Ramos (cell line): ENCODE data around the gene FOXRED2.
"Not testable (repeated sequence)": the region's sequence is repeated elsewhere in the genome, so short reads cannot be mapped to it uniquely, and the experiment has no call there.

Source experiments
- in situ Hi-C: fragments of 300-500 bp; cut with MboI; formaldehyde crosslinking; loops from one replicate; pipeline ENCODE4 v1.14.3; 2022; ENCODE audit warnings: low sequenced_read_pairs; ENCODE audit not compliant: unreplicated experiment

FOXRED2 gene

GRCh38 chr22:36506637-36507517 lies at the start of gene FOXRED2:
Gene FOXRED2, minus strand, starts transcription at chr22:36507040. Its CDS starts 618 bp downstream, at chr22:36506422.
- in situ Hi-C loops, result no loop called here

GRCh38 chr22:36554098-36554497 lies 47.3 kb upstream of the FOXRED2 start:
- in situ Hi-C loops, result no loop called here

GRCh38 chr22:36552289-36552688 lies 45.4 kb upstream of the FOXRED2 start:
- in situ Hi-C loops, result no loop called here

- in situ Hi-C loops, result no loop called here
Observed at GRCh38 chr22:36550701-36551495, 44.1 kb upstream of the FOXRED2 start.

DNA sequence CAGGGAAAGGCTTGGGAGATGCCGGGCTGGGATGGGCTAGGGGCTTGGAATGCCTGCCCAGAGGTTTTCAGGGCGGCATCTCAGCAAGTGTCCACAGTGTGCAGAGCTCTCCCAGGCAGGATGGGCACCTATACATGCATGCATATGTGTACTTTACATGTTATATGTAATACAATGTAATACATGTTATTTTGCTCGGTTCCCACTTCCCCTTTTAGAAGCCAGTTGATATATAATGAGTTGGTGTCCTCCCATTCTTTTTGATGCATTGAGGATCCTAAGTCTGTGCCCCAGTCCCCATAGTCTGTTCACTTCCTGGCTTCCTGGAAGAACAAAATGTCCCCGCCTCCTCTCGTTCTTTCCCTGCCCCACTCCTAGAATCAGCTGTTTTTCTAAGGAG lies 42.2 kb upstream of the FOXRED2 start:
- in situ Hi-C loops, result no loop called here

DNA sequence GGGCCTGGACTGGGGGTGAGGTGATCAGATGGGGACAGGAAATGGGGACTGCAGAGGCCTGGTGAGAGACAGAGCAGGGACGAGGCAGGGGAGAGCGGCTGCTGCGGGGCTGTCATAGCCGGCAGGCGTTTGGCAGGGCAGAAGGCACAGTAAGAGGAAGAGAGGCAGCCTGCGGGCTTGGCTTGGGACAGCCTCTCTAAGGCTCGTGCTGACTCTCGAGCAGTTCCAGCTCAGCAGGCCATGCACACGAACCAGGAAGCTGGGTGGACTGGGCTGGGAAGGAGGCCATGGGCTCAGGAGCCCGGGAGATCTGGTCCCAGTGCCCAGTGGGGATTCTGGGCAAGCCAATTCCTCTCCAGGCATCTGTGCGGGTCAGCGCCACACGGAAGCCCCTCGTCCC lies 41.8 kb upstream of the FOXRED2 start:
- in situ Hi-C loops, result no loop called here

DNA sequence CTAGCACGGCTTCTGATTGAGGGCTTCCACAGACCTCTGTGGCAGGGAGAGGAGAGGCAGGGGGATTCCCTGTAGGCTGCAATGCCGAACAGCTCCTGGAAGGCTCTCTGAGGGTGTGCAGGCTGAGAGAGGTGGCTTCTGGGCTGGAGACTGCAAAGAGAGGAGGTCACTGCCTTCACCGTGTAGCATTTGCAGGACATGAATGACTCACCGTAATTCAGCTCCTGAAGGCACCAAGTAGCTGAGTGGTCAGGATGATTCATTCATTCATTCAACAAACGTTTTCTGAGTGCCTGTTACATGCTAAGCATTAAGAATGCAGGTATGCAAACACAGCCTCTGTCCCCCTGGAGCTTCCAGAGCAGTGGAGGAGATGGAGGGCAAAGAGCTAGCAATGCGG lies 40.1 kb upstream of the FOXRED2 start:
- in situ Hi-C loops, result no loop called here

- in situ Hi-C loops, result no loop called here
Observed at GRCh38 chr22:36546092-36546804, 39.4 kb upstream of the FOXRED2 start.

- in situ Hi-C loops, result no loop called here
Observed at GRCh38 chr22:36544107-36544620, 37.3 kb upstream of the FOXRED2 start.

GRCh38 chr22:36541831-36542411 lies 35.1 kb upstream of the FOXRED2 start:
- in situ Hi-C loops, result no loop called here

DNA sequence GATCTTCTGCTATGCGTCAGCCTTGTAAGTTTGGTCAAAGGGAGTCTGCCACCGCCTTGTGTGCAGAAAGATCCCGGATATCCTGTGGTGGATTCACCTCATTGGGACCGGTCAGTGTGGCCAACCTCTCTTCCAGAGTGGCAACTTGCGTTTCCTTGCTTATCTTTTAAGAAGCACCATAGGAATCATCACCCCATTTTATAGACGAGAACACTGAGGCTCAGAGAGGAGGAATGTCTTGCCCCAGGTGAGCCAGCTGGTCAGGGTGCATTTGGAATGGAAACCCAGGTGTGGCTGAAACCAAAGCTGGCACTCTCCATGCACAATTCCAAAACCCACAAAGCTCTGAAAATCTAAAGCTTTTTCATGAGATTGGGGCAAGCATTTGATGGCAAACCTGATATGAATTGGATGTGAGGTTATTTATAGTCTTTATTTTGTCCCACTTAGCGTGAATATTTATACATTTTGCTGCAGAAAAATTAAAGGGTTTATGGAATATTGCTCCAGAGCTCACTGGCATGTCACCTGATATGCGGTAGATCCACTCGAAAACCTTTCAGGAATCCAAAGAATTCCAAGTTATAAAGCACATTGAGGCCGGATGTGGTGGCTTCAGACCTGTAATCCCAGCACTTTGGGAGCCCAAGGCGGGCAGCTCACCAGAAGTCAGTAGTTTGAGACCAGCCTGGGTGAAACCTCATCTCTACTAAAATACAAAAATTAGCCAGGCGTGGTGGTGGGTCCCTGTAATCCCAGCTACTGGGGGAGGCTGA lies 34.2 kb upstream of the FOXRED2 start:
- in situ Hi-C loops, result no loop called here

DNA sequence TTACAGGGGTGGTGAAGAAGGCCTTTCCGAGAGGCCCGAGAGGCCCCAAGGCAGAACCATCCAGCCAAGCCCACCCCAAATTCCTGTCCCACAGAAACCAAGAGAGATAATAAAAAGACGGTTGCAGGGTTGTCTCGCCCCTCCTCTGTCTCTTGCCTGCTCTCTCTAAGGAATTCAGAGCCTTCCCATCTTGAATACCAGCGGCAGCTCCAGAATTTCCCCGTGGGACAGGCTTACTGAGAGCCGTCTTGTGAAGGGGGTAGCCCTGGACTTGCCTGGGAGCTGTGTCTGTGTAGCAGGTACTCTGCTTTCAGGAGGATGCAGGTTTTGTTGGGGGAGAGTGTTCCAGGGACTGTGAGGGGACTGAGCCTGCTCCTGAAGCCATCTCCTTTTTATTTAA lies 31.7 kb upstream of the FOXRED2 start:
- in situ Hi-C loops, result no loop called here

DNA sequence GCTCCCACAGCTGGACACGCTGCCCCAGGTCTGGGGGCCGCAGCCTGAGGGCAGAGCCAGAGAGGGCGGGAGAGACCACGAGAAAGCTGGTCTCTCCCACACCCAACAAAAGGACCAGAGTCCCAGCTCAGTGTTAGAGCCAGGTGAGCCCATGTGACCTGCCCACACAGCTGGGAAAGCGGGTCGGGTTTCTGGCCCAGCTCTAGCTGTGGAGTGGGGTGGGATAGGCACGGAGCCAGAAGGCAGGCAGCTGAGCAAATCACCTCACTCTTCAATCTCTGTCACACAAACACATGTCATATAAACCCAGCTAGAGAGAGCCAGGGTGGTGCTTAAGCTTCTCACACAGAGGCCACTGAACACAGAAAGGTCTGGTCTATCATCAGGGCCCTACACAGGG lies 29.9 kb upstream of the FOXRED2 start:
- in situ Hi-C loops, result no loop called here

GRCh38 chr22:36533320-36533719 lies 26.5 kb upstream of the FOXRED2 start:
- in situ Hi-C loops, result not testable (repeated sequence)

GRCh38 chr22:36532466-36532865 lies 25.6 kb upstream of the FOXRED2 start:
- in situ Hi-C loops, result no loop called here

GRCh38 chr22:36528795-36529751 lies 22.2 kb upstream of the FOXRED2 start, which contains the start of gene EIF3D:
Gene EIF3D, minus strand, starts transcription at chr22:36529166. Its CDS starts 3,045 bp downstream, at chr22:36526121.
- in situ Hi-C loops, result no loop called here

DNA sequence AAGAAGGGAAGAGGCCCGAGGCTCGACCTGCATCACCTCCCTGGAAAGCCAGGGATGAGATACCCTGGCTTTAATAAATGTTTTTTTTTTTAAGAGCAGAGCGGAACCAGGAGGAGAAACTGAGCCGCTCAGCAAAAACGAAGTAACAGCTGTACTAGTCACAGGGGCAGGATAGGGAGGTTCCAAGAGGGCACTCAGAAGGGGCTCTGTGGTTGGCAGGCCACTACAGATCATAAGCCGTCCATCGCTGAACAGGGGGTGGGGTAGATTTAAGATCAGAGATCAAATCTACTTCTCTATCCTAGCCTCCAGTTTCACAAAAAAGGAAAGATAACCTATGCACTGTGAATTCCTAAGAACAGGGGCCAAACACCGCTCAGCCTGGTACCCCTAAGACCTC lies 21.5 kb upstream of the FOXRED2 start:
- in situ Hi-C loops, result no loop called here

- in situ Hi-C loops, result no loop called here
Observed at GRCh38 chr22:36522662-36523061, 15.8 kb upstream of the FOXRED2 start.
